Fibroblast of skin of back (primary cell): ENCODE results near the gene ANAPC1.
"Not testable (repeated sequence)": the region's sequence is repeated elsewhere in the genome, so short reads cannot be mapped to it uniquely, and the experiment has no call there.

Source experiments
- DNase-seq: peaks from one replicate; pipeline ENCODE4 v3.0.0-alpha.2; 2013

The ANAPC1 gene

DNA sequence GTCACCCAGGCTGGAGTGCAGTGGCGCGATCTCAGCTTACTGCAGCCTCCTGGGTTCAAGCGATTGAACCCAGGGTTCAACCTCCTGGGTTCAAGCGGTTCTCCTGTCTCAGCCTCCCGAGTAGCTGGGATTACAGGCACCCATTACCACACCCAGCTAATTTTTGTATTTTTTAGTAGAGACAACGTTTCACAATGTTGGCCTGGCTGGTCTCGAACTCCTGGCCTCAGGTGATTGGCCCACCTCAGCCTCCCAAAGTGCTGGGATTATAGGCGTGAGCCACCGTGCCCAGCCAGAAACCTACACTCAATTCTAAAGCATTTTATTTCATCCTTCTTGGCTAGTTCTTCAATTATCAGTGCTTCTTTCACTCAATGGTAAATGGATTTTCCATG, 21.5 kb upstream of the ANAPC1 start:
- DNase-seq, result not testable (repeated sequence)

DNA sequence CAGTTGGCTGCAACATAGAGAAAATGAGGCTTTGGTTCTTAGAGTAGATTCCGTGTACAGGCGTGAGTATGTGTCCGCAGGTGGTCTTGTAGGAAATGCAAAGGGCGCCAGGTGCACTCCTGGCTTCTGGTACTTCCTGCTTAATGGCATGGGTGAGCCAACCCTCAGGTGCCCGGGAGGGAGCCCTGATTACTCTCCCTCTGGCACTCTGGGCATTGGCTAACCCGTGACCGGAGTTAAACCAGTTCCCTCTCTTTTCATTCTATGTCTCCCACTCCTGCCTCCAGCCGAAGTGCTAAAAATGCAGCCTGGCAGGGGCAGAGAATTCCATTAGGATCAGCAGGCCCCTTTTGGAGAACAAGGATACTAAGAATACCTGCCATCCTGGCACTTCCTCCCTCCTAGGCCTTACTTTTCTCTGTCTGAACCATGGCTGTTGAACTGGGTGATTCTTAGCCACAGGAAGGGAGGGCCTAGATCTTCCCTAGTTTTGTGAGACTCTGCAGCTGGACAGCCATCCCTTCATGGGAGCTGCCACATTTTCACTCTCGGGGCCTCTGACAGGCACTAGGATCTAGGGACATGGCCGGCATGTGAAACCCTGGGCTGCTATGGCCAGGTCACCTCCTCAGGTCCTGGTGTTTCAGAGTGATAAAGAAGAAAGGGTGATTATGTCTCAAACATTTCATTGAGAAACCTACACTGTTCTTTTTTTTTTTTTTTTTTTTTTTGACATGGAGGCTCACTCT, 20.9 kb upstream of the ANAPC1 start:
- DNase-seq, result no peak

DNA sequence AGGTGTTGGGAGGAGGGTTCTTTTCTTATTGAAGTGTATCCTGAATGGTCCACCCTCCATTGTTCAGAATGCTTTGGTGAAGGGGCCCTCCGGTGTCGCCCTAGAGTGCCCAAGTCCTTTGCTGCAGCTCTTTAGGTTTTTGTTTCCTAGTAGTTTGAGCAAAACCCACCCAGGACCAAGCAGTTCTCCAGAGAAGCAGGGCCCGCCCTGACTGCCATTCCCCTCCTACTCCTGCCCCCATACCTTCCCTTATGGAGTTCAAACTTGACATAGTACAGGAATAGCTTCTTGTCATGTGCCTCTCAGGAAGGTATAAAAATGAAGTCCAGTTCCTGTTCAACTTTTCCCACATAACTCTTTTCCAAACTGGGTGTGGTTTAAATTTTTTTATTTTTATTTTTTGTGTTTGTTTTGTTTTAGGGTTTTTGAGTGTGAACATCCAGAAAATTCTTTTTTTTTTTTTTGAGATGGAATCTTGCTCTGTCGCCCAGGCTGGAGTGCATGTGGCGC, 20.0 kb upstream of the ANAPC1 start:
- DNase-seq, result no peak

DNA sequence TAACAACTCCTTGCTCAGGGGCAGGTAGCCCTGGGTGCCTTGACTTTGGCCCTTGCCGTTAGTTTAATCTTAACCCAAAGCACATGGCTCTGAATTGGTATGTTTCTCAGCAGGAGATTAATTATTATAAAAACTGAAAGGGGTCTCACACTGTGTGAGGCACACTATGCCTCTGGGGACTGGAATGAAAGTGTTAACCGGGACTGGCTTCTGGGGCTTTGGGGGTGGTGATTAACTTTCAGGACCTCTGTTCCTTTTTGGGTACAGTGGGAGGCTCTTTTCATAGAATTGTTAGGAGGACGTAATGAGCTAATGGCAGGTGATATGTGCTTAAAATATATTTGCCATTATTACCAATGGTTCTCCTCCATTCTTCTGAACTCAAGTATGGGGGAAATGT, 19.5 kb upstream of the ANAPC1 start:
- DNase-seq, result no peak

DNA sequence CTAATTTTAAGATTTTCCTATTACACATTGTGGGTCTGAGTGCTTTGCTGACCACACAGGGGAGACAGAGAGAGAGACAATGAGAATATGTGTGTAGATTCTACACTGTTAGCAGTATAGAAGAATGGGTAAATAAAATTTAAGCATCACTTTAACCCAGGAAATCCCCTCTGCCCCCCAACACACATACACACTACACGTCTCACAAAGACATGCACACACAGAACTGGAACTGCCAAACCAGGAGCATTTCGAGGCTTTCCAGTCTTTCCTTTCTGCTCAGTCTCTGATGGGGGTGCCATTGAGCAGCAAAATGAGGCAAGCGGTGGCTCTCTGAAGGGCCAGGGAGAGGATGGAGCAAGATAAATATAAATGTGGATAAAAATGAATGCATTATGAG, 16.9 kb upstream of the ANAPC1 start:
- DNase-seq, result peak; percentile 33

DNA sequence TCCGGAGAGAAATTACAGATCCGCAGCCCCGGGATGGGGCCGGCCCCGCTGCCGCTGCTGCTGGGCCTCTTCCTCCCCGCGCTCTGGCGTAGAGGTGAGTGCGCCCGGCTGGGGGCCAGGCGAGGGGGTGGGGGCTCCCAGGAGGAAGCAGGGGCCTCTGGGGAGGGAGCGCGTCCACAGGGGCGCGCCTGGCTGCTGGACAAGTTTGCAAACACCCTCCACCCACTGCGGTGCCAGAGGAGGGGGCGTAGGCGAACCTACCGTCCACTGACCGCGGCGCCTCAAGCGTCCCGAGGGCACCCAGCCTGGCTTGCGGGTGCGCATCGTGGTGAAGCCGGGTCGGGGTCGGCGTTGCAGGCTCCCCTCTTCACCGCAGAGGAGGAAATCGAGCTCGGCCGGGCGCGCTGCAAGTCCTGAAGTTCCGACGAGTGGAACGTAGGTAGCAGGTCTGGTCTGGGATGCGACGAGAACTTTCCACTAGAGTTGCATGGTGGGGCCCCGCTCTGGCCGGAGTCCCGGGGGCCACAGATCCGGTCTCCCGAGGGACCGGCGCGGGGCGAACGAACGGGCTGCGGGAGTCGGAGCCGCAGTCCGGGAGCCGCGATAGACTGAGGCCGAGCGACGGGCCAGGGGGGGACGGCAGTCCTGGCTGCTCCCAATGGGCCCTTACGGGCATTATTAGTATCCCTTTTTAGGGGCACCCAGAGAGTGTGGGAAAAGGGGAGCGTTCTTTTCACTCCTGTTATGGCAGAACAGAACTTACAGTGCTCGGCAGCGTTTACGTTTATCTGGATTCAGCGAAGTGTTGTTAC, 14.9 kb upstream of the ANAPC1 start:
- no peak for DNase-seq

DNA sequence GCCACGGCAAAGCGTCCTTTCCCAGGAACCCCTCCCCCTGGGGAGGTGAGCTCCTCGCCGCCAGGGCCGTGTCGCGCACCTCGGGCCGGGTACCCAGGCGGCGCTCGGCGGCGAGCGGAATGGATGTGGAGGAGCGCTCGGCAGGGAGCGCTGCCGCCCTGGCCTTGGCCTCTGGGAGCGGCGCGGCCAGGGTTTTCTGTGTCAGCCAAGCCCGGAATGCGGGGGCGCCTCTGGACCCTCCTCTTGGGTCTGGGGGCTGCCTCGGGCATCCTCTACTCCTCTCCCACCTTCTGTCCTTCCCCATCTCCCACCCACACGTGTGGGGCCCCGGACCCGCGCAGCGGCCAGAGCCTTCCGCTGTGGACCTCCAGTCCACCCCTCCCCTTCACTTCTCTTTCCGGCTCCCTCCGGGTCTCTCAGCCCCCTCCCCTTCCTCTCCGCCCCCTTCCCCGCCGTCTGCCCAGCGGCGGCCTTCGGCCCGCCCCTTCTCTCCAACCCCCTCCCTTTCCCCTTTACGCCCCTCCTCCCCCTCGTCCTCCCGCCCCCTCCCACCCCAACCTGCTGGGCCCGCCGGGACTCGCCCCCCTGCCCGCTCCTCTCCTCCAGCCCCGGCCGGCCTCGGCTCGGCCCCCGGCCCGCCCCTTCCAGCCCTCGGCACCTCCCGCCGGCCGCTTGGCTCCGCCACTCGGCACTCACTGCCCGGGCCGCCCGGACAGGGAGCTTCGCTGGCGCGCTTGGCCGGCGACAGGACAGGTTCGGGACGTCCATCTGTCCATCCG, 14.1 kb upstream of the ANAPC1 start, which contains the start of gene MERTK:
TSS of gene MERTK (plus strand) at position 684 of the 779 bp plus-strand sequence. CDS start 129 bp downstream, outside the sequence.
- DNase-seq, result peak; percentile 50

DNA sequence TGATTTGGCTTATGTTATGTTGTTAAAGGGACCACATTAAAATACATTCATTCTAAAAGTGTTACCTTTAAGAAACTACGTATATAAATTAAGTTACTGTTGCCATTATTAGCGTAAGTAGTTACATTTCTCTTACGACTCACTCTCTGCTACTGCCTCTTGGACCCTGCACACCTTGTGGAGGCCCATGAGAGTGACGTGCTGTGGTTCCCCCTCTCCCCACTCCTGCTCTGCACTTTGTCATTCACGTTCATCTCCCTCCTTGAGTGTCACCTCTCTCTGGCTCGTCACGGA, 13.6 kb upstream of the ANAPC1 start:
- no peak for DNase-seq

DNA sequence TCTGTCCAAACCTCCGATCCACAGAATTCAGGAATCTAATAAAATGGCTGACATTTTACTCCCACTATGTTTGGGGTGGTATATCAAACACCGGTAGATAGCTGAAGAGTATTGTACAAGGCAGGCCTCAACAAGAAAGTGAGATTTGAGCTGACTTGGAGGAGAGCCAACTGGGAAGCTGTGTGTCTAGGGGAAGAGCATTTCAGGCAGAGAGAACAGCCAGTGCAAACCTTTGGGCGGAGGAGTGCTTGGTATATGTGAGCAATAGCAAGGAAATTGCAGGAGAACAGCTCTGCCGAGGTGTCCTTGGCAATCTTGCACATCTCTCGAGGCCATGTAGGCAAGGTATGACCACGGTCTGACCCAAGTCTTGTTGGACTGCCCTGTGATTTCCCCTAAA, 12.6 kb upstream of the ANAPC1 start:
- no peak for DNase-seq

DNA sequence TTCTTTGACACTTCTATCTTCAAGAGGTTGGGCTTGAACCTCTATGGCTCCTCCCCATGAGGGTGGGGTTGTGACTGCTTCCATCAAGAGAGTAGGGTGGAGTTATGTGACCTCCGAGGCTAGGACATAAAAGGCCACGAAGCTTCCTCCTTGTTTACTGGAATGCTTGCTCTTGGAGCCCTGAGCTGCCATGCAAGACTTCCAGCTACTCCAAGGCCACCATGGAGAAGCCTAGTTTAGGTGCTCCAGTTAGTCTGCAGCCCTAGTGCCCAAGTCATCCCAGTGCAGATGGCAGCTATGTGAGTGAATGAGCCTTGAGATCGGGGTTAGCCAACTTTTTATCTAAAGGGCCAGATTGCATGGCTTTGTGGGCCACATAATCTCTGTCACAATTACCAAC, 12.0 kb upstream of the ANAPC1 start:
- DNase-seq, result no peak

DNA sequence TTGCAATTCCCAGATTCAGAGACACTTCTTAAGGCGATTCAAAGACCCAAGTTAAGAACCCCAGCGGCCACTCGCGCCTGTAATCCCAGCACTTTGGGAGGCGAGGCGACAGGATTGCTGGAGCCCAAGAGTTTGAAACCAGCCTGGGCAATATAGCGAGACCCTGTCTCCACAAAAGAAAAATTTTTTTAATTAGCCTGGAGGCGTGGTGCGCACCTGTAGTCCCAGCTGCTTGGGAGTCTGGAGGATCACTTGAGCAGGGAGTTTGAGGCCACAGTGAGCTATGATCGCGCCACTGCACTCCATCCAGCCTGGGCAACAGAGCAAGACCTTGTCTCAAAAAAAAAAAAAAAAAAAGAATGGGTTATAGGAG, 585 bp upstream of the ANAPC1 start:
- no peak for DNase-seq

DNA sequence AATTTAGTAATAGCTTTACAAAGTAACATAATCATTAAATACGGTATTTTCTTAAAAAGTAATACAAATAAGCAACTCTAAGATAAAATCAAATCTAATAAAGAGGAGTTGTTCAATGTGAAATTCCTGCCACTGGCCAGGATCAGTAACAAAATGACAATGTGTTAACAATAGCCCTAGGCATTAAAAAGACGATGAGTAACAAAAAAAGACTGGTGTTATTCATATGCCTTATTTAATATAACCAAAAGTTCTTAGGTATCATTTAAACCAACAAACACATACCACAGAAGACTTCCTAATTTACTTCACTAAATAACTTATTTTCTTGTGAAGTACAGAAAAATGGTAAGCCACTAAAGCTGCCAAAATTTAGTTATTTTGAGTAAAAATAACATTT, 11.2 kb downstream of the ANAPC1 start:
- not testable (repeated sequence) for DNase-seq

DNA sequence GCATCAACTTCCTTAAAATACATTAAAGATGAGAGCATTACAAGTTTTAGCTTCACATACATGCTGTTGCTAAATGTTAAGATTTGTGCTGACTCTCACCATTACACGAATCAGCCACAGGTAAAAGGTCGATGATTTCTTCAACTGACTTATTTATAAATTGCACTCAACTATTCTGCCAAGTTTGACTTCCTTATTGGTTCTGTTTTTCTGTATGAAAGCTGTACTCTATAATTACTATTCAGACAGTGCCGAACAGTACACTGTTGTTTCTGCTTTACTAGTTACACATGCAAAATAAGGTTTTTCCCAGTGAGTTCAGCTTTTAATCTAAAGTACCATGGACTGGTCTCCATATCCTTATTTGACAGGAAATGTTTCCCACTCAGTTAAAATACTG, 18.9 kb downstream of the ANAPC1 start:
- DNase-seq, result not testable (repeated sequence)

DNA sequence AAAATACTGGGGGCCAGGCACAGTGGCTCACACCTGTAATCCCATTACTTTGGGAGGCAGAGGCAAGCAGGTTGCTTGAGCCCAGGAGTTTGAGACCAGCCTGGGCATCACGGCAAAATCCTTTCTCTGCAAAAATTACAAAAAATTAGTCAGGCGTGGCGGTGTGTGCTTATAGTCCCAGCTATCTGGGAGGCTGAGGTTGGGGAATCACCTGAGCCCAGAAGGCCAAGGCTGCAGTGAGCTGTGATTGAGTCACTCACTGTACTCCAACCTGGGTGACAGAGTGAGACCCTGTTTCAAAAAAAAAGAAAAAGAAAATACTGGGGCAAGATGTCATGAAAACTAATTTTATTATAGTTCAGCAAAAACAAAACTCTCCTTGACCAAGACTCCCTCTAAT, 24.0 kb downstream of the ANAPC1 start:
- not testable (repeated sequence) for DNase-seq

DNA sequence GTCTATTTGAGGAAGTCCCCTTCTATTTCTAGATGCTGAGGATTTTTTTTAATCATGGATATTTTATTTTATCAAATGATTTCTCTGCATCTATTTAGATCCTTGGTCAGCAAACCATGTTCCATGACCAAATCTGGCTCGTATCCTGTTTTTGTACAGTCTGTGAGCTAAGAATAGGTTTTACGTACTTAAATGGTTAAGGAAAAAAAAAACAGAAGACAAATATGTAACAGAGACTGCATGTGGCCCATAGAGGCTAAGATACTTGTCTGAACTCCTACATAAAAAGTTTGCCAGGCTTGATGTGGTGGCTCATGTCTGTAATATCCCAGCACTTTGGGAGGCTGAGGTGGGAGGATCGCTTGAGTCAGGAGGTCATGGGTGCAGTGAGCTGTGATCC, 31.4 kb downstream of the ANAPC1 start:
- not testable (repeated sequence) for DNase-seq

DNA sequence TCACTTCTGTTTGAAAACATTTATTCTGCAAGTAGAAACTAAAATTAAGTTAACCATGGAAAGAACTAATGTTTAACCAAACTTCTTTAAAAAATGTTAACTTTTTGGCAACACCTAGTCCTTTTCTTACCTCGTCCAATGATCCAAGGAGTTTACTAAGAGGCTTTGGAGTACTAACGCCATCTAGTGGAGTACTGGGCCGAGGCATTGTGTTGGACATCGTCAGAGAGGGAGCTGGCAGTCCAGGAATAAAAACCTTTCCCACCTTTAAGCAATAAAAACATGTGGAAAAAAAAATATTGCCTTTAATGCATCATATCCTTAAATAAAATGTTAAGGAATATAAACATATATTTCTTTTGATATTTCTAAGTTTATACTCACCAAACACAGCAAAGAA, 33.3 kb downstream of the ANAPC1 start:
- peak; percentile 4 for DNase-seq

DNA sequence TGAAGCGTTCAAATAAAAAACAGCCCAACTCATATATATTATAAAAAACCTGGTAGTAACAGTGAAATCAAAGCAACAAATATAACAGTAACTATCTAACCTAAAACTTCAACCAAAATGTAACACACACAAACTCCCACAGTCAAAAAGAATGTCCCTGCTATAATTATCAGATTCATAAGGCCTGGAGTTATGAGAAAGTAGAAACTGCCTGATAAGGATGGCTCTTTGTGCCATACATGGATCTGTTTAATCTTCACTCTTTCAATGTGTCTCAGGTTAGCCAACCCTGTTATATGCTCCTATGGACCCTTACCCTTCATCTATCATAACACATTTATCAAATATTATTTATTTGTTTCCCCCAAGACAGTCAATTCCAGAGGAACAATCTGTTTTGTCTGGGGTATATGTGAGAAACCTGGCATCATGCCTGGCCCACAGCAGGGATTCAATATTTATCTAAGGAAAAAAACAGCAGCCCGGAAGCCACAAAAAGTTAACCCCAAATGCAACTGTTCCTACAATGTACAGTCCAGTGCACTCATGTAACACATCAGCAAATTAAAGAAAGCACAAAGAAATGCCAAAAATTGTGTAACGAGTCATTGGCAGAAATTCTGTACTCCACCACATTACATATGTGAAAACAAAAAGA, 44.2 kb downstream of the ANAPC1 start:
- DNase-seq, result peak; percentile 53

DNA sequence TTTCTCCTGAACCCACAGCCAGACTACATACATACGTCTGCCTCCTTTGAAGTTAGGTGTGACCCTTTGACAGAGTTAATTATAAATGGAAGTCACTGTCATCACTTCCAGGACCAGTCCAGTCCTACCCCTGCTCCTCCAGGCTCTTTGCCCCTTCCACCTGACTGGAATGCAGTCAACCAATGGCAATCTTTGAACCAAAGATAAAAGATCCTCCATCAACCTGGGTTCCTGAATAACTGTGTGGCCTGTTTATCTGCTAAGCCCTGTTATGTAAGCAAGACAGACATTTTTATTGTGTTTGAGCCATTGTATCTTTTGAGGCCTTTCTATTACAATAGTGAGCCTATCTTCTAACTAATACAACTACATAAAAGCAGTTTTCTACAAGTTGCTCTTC, 45.0 kb downstream of the ANAPC1 start:
- DNase-seq, result not testable (repeated sequence)

DNA sequence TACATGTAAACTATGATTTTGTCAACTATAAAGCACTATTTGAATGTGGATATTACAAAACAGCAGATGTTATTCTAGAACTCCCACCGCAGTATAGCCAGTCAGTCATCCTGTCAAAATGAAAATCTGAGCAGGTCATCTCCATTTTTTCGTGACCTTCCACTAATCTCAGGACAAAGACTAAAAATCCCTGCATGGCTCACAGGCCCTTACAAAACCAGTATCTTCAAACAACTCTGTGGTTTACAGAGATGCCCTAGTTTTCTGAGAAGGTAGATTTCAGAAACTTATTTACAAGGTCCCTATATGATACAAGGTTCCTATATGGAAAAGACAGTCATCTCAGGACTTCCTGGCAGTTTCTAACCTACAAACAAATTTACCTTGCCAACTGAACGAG, 49.8 kb downstream of the ANAPC1 start:
- DNase-seq, result not testable (repeated sequence)

DNA sequence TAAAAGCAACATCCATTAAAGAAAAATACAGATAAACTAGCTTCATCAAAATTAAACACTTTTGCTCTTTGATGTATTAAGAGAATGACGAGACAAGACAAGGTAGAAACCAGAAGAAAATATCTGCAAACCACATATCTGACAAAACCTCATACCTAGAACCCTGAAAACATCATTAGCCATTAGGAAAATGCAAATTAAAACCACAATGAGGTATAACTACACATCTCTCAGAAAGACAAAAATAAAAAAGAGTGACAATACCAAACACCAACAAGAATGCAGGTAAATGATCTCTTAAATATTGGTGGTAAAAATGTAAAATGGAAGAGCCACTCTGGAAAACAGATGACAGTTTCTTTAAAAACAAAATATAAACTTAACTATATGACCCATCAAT, 53.5 kb downstream of the ANAPC1 start:
- not testable (repeated sequence) for DNase-seq

DNA sequence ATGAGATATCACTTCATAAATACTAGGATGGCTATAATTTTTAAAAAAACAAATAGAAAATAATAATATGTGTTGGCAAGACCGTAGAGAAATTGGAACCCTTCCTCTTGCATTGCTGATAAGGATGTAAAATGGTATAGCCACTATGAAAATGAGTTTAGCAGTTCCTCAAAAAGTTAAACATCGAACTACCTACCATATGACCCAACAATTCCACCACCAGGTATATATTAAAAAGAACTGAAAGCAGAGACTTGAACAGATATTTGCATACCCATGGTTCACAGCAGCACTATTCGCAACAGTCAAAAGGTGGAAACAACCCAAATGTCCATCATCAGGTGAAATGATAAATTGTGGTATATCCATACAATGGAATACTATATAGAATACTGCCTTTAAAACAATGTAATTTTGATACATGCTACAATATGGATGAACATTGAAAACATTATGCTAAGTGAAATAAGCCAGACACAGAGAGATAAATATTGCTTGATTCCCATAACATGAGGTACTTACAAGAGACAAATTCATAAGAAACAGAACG, 55.7 kb downstream of the ANAPC1 start:
- not testable (repeated sequence) for DNase-seq

DNA sequence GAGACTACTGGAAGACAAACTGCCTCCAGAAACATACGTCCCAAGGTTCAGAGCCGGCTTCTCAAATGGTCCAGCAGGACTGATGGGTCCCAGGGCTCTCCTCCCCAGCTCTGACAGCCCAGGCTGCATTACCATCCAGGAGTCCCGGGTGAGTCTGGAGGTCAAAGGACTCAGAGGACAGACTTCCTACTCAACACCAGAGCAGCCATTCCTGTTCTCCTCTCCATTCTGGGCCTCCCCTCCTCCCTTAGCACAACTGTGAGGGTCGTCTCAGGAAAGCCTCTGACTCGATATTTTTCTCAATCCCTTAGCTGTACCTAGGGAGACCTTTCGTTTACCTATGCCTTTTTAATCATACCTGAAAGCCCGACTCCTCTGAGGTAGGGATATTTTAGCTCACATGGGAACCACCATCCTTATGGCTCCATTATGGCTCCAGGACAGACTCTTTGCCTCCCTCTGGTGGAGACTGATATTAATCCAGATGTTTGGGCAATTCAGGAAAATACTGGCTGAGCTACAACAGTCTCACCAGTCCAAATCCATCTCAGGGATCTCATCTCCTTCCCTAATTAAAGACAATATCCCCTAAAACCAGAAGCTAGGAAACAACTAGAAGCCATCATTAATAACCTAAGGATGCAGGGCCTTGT, 70.9 kb downstream of the ANAPC1 start:
- DNase-seq, result not testable (repeated sequence)
